ENCODE data around the gene ZFYVE28. TPM values are rescaled to one million over a fixed set of nuclear protein-coding genes. Genes with fewer than 3 reads are reported as not detected.
A peak's percentile ranks its signal among the peaks of the same experiment; 100 is the strongest.

The ZFYVE28 gene
- polyA plus RNA-seq, 1 of the 3 experiments (the other 2 are of a cell fraction), result 3.2 TPM

DNA sequence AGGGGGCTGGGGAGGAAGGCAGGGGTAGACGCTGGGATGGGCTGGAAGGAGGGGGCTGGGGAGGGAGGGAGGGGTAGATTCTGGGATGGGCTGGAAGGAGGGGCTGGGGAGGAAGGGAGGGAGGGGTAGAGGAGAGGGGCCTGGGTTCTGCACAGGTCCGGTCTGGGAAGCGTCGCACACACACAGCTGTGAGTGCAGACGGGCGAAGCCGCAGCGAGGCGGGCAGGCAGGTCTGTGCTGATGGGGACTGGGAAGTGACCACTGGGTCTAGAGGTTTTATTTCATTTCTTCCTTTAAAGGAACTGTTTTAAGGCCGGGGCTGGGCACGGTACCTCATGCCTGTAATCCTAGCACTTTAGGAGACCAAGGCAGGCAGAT is 87.4 kb downstream of the ZFYVE28 start:
- WGBS (ENCODE audit: low lambda C conversion rate), result 91% methylated on average over 11 of the region's 11 CpGs
- Histone ChIP-seq H3K36me3 (replicated peaks in 1 of 2; ENCODE audit: control insufficient read depth in 1 of 2, insufficient read depth in 2 of 2, low read length in 1 of 2) (peaks cover 0 to 5% of the 10 kb centered on the region in 2 experiments), H2AFZ (ENCODE audit: low read depth) (no peak overlapping the region), H3K9ac (no peak overlapping the region), H3K27ac (ENCODE audit: low read depth in 2 of 2, low read length in 1 of 2) (no peak overlapping the region), H3K27me3 (ENCODE audit: insufficient read depth) (no peaks in the 10 kb centered on the region), H3F3A (replicated peaks; ENCODE audit: insufficient read depth) (peaks cover 11% of the 10 kb centered on the region), H3K79me2 (ENCODE audit: insufficient read depth) (no peaks in the 10 kb centered on the region), H3K4me3 (ENCODE audit: low read depth in 2 of 2, low read length in 1 of 2) (no peak overlapping the region), H3K4me2 (no peak overlapping the region), H3K4me1 (ENCODE audit: control insufficient read depth in 1 of 2, insufficient read depth in 2 of 2, low read depth in 1 of 2, low read length in 1 of 2) (no peaks in the 10 kb centered on the region), H3K9me3 (peaks cover 11% of the 10 kb centered on the region; the same call in 1 of the 2 replicates), H3K9me2 (no peaks in the 10 kb centered on the region), H4K20me1 (ENCODE audit: insufficient read depth) (no peaks in the 10 kb centered on the region)
- ChIA-PET POLR2A (no interaction called here), CTCF (no interaction called here)
- no peak for DNase-seq
- TF ChIP-seq, protein P1, sequence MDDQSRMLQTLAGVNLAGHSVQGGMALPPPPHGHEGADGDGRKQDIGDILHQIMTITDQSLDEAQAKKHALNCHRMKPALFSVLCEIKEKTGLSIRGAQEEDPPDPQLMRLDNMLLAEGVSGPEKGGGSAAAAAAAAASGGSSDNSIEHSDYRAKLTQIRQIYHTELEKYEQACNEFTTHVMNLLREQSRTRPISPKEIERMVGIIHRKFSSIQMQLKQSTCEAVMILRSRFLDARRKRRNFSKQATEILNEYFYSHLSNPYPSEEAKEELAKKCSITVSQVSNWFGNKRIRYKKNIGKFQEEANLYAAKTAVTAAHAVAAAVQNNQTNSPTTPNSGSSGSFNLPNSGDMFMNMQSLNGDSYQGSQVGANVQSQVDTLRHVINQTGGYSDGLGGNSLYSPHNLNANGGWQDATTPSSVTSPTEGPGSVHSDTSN (IDR thresholded peaks at IDR 0.05), result no peak
- TF ChIP-seq GATA2 (CRISPR knock-in tag; IDR thresholded peaks at IDR 0.05) (no peak), MEF2A (IDR thresholded peaks at IDR 0.05; ENCODE audit: borderline replicate concordance, low read depth) (no peak), POLR2AphosphoS5 (IDR thresholded peaks at IDR 0.05; ENCODE audit: low read depth, low read length) (no peak), TAF1 (IDR thresholded peaks at IDR 0.05; ENCODE audit: borderline replicate concordance, low read depth, low read length) (no peak), JUND (IDR thresholded peaks at IDR 0.05) (no peak), SMC3 (IDR thresholded peaks at IDR 0.05; ENCODE audit: low read depth, low read length) (no peak)

GRCh38 chr4:2330091-2331042 is 88.1 kb downstream of the ZFYVE28 start:
- TF ChIP-seq FOXJ3 (CRISPR knock-in tag; IDR thresholded peaks at IDR 0.05) (no peak), JUND (IDR thresholded peaks at IDR 0.05) (peak; percentile 61), USF2 (IDR thresholded peaks at IDR 0.05; ENCODE audit: borderline replicate concordance, low read depth, low read length) (no peak), FOSL2 (IDR thresholded peaks at IDR 0.05; ENCODE audit: borderline replicate concordance, low read depth) (peak; percentile 71), SMC3 (IDR thresholded peaks at IDR 0.05; ENCODE audit: low read depth, low read length) (no peak)
- TF ChIP-seq, protein P1 (IDR thresholded peaks at IDR 0.05), result 0 out of 2 replicates have a peak, but pooled peaks have one; percentile 15
- CTCF ChIA-PET, result no interaction called here
- Histone ChIP-seq H3K4me1 (ENCODE audit: control insufficient read depth in 1 of 2, insufficient read depth in 2 of 2, low read depth in 1 of 2, low read length in 1 of 2) (no peaks in the 10 kb centered on the region), H3K9me3 (peaks cover 14% of the 10 kb centered on the region; the same call in 1 of the 2 replicates), H3K36me3 (replicated peaks in 1 of 2; ENCODE audit: control insufficient read depth in 1 of 2, insufficient read depth in 2 of 2, low read length in 1 of 2) (peaks cover 0 to 5% of the 10 kb centered on the region in 2 experiments), H3K9ac (no peak overlapping the region), H3K4me2 (peak overlapping the region; percentile 12; the same call in 1 of the 2 replicates), H2AFZ (ENCODE audit: low read depth) (no peak overlapping the region), H3K9me2 (no peaks in the 10 kb centered on the region), H3K4me3 (ENCODE audit: low read depth in 2 of 2, low read length in 1 of 2) (no peak overlapping the region), H3K79me2 (ENCODE audit: insufficient read depth) (no peaks in the 10 kb centered on the region), H3K27ac (ENCODE audit: low read depth in 2 of 2, low read length in 1 of 2) (no peak overlapping the region), H3F3A (replicated peaks; ENCODE audit: insufficient read depth) (peaks cover 11% of the 10 kb centered on the region), H3K27me3 (ENCODE audit: insufficient read depth) (no peaks in the 10 kb centered on the region), H4K20me1 (ENCODE audit: insufficient read depth) (no peaks in the 10 kb centered on the region)
- whole genome bisulfite sequencing (ENCODE audit: low lambda C conversion rate), result 56% methylated on average over 16 of the region's 19 CpGs
- POLR2A ChIA-PET, result no interaction called here
- DNase-seq, result no peak

All from SK-N-SH (cell line).